ENCODE data around the gene TMEM145.
"Not testable (repeated sequence)": the region's sequence is repeated elsewhere in the genome, so short reads cannot be mapped to it uniquely, and the experiment has no call there.

The TMEM145 gene

DNA sequence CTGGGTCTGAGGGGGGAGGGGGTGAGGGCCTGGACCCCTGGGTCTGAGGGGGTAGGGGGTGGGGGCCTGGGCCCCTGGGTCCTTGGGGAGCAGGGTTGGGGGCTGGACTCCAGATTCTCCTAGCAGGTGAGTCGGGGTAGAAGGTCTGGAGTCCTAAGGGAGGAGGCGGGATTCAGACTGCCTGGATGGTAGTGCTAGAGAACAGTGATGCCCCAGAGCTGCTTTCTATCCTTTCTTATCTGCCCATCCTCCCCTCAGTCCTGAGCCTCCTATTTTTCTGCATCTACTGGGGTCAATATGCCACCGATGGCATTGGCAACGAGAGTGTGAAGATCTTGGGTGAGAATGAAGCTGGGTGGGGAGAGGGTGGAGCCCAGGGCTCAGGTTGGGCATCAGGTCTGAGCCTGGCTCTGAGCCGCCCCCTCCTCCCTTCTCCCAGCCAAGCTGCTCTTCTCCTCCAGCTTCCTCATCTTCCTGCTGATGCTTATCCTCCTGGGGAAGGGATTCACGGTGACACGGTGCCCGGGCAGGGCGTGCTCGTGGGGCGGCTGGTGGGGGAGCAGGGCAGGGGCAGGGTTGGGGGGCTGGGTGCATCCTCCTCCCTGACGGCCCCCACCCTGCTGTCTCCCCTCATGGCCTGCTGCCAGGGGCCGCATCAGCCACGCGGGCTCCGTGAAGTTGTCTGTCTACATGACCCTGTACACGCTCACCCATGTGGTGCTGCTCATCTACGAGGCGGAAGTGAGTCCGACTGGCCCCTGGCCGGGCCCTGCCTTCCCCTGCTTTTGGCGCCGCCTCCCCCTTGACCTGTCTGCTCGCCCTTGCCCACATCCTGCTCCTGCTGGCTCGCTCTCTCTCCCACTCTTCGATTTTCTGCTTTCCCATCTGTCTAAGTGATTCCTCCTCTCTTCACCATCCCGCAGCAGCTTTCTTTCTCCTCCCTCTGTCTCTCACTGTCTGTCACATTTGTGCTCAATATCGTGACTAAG is 3.4 kb downstream of the TMEM145 start:
- FAIRE-seq, result no peak

DNA sequence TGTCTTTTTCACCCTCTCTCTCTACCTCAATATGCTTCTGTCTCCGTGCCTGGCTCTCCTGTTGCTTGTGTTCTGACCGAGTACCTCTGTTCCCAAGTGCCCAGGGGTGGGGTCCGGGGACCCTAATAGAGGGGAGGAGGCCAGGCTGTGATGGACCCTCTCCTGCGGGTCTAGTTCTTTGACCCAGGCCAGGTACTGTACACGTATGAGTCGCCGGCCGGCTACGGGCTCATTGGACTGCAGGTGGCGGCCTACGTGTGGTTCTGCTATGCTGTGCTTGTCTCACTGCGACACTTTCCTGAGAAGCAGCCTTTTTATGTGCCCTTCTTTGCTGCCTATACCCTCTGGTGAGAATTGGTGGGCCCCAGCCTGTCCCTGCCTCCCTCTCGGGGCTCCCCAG is 4.4 kb downstream of the TMEM145 start:
- FAIRE-seq, result no peak

DNA sequence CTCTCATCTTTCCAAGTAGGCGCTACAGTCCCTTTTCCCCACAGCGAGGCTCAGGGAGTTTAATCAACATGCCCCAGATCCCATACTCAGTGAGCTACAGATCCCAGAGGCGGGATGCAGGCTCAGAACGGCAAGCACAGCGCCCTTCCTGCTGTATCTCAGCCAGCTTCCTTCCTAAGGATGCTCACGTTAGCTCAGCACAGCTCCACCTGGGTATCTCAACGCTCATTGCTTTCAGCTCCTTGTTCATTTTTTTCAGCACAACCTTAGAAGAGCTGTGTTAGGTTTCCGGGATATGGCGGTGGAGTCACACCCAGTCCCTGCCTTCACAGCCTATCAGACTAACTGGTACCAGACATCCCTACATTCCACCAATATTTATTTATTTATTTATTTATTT is 9.2 kb downstream of the TMEM145 start:
- FAIRE-seq, result no peak

DNA sequence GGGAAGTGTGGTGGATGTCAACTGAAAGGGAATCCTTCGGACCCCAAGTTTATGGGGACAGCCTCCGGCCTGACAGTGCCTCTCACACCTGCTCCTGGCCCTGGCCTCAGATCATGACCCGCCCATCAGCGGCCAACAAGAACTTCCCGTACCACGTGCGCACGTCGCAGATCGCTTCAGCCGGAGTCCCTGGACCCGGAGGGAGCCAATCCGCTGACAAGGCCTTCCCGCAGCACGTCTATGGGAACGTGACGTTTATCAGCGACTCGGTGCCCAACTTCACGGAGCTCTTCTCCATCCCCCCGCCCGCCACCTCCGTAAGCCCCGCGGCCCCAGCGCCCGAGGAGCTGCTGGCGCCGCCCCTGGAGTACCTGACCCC is 10.4 kb downstream of the TMEM145 start:
- FAIRE-seq, result no peak

DNA sequence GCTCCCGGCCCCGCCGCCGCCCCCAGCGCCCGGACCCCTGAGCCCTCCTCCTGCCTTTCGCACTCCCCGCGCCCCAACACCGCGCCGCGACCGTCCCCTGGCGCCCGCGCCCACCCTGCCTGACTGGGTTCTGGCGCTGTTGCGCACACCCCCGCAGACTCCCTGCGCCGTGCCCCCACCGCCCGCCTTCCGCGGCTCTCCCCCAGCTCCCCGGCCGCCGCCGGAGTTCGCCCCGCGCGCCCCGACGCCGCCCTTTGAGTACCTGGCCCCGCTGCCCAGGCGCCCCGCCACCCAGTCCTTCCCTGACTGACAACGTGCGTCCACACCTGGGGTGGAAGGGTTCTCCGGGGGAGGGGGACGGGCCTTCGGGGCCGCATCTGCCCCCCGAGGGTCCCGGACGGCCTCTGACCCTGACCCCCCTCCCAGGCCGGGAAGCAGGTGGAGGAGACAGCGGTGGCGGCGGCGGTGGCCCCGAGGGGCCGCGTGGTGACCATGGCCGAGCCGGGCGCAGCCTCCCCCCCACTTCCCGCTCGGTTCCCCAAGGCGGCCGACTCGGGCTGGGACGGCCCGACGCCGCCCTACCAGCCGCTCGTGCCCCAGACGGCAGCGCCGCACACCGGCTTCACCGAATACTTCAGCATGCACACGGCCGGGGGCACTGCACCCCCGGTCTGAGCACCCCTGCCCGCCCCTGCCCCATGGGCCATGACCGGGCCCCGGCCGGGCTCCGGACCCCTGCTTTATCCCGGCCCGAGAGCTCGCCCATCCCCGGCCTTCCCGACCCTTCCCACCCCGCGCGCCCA is 10.9 kb downstream of the TMEM145 start:
- no peak for FAIRE-seq

DNA sequence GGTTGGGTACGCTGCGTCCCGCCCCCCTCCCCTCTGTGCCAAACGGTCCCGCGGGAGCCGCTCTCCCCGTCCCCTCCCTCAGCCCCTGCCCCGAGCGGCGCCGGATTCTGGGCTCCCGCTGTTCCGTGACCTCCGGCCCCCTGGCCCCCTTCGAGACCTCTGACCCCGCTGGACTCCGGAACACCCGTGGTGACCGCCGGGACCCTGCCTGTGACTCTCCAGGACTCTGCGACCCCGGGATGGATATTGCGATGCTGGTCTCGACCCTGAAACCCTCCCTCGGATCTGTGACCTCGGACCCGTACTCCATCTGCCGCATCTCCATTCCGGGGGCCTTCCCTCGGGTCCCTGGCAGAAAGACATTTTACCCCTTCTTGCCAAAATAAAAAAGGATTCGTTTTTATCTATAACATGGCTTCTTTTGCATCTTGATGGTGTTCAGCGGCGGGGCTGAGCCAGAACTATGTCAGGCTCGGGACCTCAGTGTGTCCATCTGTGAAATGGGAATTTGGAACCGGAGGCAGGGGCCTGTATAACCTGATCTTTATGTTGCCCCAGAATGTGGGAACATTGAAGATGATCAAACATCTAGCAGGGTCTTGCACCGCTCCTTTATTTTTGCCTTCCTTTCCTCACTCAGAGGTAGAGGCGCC is 11.7 kb downstream of the TMEM145 start:
- no peak for FAIRE-seq

DNA sequence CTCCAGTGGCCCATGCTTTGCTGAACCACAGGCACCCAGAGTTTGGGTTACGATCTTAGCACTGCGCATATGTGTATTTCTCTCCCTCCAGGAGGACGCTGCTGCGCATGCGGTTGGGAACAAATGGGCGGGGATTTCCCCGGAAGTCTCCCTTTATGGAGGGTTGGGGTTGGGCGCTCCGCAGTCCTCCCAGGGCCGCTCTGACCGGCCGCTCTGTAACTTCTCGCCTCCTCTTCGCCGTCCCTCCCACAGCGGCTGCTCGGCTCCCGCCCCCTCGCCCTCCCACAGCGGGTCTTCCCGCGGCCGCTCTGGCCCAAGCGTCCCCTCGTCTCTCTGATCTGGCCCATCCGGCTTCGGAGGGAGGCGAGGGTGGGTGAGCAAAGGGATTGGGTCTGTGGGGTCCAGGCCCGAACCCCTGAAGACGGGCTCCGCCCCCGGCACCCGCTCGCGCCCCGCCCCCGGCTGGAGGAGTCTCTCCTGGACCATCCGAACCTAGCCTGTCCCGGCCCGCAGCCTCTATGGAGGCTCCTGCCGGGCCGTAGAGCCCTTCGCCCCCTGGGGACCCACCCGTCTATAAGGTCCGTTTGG is 12.3 kb downstream of the TMEM145 start, which contains the start of gene MEGF8:
TSS of gene MEGF8 (plus strand) at position 328 of the 588 bp plus-strand sequence. CDS start 609 bp downstream, outside the sequence.
- FAIRE-seq, result peak; percentile 98

DNA sequence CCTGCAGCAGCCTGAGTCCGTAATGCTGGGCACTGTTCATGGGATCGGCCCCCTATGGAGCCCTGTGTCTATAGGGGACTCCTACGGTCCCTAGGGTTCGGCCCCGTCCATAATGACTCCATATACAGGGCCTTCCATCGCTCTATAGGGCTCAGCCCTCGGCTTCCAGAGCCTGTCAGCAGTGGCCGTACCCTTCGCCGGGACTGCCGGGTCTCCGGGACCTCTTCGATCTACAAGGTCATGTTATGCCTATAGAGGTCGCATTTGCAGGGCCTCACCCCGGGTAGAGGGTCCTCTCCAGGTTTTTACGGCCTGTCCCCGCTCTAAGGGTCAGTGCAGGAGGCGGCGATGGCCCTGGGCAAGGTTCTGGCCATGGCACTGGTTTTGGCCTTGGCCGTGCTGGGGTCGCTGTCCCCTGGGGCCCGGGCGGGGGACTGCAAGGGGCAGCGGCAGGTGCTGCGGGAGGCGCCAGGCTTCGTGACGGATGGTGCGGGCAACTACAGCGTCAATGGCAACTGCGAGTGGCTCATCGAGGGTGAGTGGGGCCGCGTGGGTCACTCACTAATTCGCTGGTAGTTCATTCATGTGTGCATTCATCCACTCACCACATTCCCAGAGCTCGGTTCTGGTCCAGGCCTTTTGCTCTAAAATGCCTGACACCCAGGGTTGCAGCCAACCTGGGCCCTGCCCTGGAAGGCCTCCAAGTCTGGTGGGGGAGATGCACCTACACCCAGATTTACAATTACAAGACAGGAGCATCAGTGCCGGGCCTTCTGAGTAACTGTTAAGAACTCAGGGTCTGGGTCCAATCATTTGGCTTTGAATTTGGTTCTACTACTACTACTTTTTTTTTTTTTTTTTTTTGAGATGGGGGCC is 13.0 kb downstream of the TMEM145 start:
- FAIRE-seq, result no peak

DNA sequence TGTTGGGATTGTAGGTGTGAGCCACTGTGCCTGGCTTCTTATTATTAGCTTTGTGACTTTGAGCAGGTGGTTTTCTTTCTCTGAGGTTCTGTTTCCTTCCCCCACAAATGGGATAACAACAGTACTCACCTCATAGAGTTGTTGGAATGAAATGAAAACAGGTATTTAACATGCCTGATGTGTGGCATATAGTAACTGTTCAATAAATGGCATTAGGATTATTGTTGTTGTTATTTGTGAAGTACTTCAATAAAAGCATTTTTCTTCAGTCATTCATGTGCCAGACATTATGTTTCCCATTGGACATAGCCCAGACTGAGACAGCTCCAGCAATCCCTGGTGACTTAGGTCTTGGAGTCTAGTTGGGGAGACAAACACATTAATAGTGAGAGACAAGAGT is 13.9 kb downstream of the TMEM145 start:
- no peak for FAIRE-seq

DNA sequence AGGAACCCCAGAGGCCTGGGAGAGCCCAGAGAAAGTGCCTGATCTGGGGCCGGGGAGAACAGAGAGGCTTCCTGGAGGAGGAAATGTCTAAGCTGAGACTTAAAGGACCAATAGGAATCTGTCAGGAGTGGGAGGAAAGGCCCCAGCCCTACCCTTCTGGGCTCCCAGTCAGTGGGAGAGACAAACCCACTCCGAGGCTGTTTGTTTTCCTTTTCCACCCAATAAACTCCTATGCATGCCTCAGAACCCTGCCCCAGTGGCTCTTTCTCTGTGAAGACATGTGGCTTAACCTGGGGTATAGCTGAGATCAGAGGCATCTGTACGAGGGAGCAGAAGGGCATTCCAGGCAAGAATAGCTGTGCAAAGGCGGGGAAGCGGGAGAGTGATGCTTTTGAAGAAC is 14.3 kb downstream of the TMEM145 start:
- FAIRE-seq, result no peak

DNA sequence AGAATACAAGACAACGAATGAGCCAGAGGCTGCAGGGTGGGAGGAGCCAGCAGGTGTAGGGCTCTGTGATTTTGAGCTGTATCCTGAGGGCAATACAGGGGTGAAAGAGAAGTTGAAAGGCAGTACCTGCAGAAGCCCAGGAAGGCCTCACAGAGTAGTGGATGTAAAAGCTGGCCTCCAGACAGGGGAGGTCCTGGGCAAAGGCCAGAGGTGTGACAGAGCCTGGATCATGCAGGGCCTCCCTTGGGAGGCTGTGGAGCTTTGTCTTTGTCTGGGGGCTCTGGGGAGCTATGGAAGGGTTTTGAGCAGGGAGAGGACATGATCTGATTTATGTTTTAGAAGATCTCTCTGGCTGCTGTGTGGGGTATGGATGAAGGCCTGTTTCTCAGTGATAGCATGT is 15.0 kb downstream of the TMEM145 start:
- FAIRE-seq, result no peak

DNA sequence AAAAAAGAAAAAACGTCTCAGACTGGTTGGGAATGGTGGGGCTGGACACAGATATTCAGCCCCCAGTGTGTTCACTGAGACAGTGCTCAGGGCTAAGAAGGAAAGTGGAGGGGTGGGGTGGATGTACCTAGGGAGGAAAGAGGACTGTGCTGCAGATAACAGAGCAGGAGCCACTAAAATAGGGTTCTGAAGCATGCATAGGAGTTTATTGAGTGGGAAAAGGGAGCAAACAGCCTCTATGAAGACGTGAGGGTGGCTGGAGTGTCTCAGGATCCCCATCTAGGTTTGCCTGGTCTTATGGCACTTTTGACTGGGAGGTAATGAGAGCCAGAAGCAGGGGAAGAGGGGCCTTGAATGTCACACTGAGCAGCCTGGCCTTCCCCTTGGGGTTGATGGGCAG is 15.7 kb downstream of the TMEM145 start:
- no peak for FAIRE-seq

DNA sequence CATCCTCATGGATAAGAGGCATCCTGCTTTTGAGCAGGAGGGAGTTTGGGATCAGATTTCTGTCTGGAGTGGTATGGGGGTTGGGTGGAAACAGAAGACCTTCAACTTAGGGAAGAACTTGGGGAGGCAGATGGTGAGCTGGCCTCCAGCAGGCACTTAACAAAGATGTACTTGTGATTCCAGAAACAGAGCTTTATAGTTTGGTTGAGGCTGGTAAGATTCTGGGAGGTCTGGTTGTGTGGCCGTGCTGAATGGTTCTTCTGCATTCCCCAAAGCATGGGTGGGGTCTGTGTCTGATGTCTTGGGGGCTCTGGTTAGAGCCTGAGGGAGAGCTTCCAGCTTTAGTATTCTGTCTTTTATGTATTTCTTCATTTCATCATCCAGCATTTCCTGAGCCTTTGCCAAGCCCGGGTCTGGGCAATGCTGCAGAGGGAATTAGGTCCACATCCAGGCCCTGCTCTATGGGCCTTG is 17.2 kb downstream of the TMEM145 start:
- no peak for FAIRE-seq

DNA sequence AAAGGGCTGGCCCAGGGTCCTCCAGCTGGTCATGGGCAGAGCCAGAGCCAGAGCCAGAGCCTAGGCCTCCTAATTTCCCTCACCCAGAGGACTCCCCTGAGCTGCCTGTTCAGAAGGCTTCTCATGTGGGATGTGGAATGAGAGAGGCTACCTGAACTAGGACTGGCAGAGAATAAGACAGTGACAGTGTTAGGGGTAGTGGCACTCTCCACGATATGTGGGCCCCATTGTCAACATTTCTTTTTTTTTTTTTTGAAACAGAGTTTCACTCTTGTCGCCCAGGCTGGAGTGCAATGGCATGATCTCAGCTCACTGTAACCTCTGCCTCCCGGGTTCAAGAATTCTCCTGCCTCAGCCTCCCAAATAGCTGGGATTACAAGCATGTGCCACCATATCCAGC is 18.2 kb downstream of the TMEM145 start:
- FAIRE-seq, result not testable (repeated sequence)

DNA sequence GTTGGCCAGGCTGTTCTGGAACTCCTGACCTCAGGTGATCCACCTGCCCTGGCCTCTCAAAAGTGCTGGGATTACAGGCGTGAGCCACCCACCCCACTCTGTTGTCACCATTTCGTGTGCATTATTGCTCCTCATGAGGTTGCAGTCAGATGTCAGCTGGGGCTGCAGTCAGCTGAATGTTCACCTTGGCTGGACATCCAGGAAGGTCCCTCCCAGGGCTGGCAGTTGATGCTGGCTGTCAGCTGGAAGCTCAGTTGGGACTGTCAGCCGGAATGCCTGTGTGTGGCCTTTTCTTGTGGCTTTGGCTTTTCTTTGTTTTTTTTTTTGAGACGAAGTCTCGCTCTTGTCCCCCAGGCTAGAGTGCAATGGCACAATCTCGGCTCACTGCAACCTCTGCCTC is 18.9 kb downstream of the TMEM145 start:
- no peak for FAIRE-seq

DNA sequence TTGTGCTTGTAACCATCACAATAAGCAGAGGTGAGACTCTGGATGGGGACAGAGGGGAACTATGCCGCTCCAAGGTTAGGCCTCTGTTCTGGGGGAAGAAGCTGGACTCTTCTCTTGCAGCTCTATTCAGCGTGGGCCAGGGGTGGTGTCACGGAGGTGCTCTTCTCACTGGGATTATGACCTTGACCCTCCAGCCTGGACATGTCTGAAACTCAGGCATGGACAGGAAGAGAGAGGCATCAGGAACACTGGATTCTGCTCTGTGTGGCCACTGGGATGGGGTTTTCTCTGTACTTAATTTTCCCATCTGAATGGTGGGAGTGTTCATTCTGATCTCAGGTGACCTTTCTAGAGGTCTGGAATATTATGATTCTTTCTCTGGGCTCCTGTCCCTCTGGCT is 19.9 kb downstream of the TMEM145 start:
- FAIRE-seq, result no peak

DNA sequence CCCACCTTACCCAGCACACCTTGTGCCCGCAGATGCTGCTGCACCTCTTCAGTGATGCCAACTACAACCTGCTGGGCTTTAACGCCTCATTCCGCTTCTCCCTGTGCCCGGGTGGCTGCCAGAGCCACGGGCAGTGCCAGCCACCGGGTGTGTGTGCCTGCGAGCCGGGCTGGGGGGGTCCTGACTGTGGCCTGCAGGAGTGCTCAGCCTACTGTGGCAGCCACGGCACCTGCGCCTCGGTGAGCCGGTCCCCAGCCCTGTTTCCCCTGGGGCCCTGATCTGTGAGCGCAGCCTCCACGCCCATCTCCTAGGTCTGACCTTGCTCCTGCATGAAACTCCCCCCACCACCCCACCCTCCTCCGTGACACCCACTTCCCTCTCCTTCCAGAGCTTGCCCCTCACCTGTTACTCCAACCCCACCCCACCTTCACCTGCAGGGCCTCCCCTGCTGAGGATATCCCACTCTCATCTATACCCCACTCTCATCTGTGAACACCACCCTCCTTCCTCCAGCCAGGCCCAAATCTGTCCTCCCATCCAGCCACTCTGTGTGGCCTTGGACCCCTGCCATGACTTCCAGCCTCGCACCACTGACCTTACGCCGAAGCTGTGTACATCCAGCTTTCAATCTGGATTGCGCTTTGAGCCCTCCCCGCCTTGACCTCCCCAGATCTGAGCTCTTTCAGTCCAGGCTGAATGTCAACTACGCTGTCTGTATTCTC is 21.0 kb downstream of the TMEM145 start:
- no peak for FAIRE-seq

DNA sequence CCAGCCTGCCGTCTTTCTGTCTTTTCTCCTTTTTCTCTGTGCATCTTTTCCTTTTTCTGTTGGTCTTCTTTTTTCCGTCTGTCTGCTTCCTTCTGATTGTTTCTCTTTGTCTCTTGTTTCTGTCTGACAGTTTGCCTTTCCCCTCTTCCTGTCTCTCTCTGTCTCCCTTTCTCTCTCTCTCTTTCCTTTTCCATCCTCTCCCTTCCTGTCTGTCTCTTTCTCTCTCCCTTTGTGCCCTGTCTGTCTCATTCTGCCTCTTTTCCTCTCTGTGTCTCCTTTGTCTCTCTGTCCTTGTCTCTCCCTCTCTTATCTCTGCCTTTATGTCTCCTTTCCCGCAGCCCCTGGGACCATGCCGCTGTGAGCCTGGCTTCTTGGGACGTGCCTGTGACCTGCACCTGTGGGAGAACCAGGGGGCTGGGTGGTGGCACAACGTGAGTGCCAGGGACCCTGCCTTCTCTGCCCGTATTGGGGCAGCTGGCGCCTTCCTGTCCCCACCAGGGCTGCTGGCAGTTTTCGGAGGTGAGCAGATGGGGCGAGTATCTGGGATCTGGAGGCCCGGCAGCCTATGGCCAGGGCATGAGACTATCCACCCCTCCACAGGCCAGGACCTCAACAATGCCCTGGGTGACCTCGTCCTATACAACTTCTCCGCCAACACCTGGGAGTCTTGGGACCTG is 21.7 kb downstream of the TMEM145 start:
- no peak for FAIRE-seq

DNA sequence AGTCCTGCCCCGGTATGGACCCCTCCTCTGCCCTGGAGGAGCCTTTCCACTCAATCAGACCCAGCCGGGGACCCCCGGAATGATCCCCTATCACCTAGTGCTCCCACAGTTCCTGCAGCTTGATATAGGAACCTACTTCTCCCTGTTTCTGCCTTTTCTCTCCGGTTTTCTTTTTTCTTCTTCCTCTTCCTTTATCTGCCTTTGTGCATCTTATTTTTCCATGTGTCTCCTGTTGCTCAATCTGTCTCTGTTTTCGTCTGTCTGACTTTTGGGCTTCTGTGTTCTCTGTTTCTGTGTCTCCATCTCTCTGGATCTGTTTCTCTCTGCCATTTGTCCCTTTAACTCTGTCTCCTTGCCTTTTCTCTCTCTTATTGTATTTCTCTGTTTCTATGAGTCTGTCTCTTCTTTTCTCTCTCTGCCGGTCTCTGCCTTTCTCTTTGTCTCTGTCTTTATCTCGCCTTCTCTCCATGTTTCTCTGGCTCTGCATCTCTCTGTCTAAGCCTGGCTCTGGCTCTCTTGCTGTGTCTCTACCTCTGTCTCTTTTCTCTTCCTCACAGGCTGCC is 22.3 kb downstream of the TMEM145 start:
- FAIRE-seq, result no peak

DNA sequence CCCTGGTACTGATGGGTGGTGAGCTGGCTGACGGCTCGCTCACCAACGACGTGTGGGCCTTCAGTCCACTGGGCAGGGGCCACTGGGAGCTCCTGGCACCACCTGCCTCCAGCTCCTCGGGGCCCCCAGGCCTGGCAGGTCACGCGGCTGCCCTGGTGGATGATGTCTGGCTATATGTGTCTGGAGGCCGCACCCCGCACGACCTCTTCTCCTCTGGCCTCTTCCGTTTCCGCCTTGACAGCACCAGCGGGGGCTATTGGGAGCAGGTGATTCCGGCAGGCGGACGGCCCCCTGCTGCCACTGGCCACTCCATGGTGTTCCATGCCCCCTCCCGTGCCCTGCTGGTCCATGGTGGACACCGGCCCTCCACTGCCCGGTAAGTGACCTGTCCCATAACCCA is 22.9 kb downstream of the TMEM145 start:
- no peak for FAIRE-seq
